SU-DHL-6 (cell line): Measurements from ENCODE around the gene ZNF438.

Source experiments
- EZH2phosphoT487 ChIP-seq: fragments of 200-600 bp; sonication (generic), shearing (Covaris generic); conservative IDR thresholded peaks from 2 replicates; pipeline ENCODE4 v1.6.1; 2018; ENCODE audit warnings: mild to moderate bottlenecking, antibody characterized with exemption, low read length, moderate library complexity, mixed read lengths
- TF ChIP-seq, protein P1 (sequence below): fragments of 200-600 bp; sonication (generic); IDR thresholded peaks from one replicate; pipeline ENCODE4 v1.5.1; 2017; ENCODE audit warnings: antibody characterized with exemption, mild to moderate bottlenecking, low read length, moderate library complexity; ENCODE audit not compliant: insufficient read depth, poor library complexity, severe bottlenecking

DNA sequence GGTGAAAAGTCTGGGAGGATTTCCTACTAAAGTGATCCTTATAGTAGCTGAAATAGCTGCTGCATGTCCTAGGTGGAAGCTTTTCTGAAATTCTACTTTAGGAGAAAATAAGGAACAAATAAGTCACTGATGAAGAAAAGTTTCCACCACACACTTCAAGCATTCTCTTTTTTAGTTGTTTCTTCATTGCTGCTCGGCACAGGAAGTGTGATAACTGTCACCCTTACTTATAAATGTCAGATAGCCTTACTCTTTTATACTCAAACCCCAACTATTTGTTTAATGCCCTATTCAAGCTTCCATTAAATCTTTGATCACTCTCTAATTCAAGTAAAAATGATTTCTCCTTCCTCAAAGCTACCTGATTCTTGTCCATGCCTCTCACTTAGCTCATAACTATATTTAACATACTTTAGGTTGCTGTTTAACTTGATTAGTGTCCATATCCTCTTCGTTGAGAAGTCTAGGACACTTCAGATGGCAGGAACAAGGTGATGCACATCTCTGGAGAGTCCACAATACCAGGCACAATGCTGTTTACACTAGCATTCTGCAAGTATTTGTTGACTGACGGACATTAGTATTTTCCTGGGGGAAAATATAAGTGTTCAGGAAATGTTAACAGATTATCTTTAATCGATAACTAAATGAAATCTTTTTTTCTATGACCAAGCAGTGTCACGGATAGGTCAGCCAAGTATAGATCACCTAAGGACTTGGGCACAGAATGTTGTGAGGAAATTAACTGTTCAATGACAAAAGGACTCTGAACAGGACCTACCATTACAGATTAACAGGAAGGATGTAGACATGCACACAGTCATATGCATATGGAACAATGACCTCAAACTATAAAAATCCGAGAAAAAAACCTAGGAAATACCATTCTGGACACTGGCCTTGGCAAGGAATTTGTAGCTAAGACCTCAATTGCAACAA, 67.4 kb downstream of the ZNF438 start:
- TF ChIP-seq, protein P1, sequence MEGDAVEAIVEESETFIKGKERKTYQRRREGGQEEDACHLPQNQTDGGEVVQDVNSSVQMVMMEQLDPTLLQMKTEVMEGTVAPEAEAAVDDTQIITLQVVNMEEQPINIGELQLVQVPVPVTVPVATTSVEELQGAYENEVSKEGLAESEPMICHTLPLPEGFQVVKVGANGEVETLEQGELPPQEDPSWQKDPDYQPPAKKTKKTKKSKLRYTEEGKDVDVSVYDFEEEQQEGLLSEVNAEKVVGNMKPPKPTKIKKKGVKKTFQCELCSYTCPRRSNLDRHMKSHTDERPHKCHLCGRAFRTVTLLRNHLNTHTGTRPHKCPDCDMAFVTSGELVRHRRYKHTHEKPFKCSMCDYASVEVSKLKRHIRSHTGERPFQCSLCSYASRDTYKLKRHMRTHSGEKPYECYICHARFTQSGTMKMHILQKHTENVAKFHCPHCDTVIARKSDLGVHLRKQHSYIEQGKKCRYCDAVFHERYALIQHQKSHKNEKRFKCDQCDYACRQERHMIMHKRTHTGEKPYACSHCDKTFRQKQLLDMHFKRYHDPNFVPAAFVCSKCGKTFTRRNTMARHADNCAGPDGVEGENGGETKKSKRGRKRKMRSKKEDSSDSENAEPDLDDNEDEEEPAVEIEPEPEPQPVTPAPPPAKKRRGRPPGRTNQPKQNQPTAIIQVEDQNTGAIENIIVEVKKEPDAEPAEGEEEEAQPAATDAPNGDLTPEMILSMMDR, result no peak
- TF ChIP-seq EZH2phosphoT487, result no peak
